Endothelial cell of umbilical vein (primary cell): ENCODE data around the gene NRCAM. TPM values are rescaled to one million over a fixed set of nuclear protein-coding genes. Genes with fewer than 3 reads are reported as not detected.

Experiments
- BruUV-seq: library from RNA; stranded (reverse); fragments of 400-500 nt; replicated peaks from 2 replicates; lab custom pipeline; 2021; lab: Mats Ljungman, UMichigan
- CTCF ChIA-PET: fragments of 300-600, 350-600 bp; sonication (Branson Sonifier 250); formaldehyde crosslinking; loops from one replicate; lab custom pipeline; 2021; ENCODE audit warnings: antibody characterized with exemption, inconsistent platforms; lab: Charles Lee
- POLR2A ChIA-PET: fragments of 300-600, 350-600 bp; sonication (Branson Sonifier 250); formaldehyde crosslinking; loops from one replicate; lab custom pipeline; 2021; ENCODE audit warnings: antibody characterized with exemption, inconsistent platforms; lab: Charles Lee
- DNase-seq: peaks from one replicate; pipeline ENCODE4 v3.0.0-alpha.2; 2011; ENCODE audit warnings: low read depth, low spot score
- FAIRE-seq: peaks from 2 replicates; lab custom pipeline; 2011; peaks lifted over from hg19 to GRCh38; lab: Jason Lieb, UNC
- H2AFZ ChIP-seq: 2 replicates; pipeline ENCODE4 v1.6.0; 2012; ENCODE audit warnings: low read depth, low read length, control low read depth, inconsistent platforms
- H3K27ac ChIP-seq: 2 replicates; pipeline ENCODE4 v1.5.1; 2011; ENCODE audit warnings: low read depth, mild to moderate bottlenecking, control low read depth, low read length, moderate library complexity; ENCODE audit not compliant: insufficient read depth
- H3K27me3 ChIP-seq, 2 experiments: 2 replicates each; pipeline versions ENCODE4 v1.6.0 to v1.6.1; 2011; ENCODE audit warnings: low read length in 2 of 2, mixed read lengths in 1 of 2; ENCODE audit not compliant: control insufficient read depth in 2 of 2, insufficient read depth in 2 of 2
- H3K36me3 ChIP-seq, 2 experiments: 2 replicates in 1 of 2; 3 replicates in 1 of 2; pipeline ENCODE4 v1.5.1; 2011; ENCODE audit warnings: low read length in 2 of 2, mild to moderate bottlenecking in 1 of 2, moderate library complexity in 1 of 2; ENCODE audit not compliant: control insufficient read depth in 2 of 2, insufficient read depth in 2 of 2; ENCODE audit errors: extremely low read depth in 1 of 2
- H3K4me1 ChIP-seq: 3 replicates; pipeline ENCODE4 v1.5.1; 2011; ENCODE audit warnings: mild to moderate bottlenecking, low read length; ENCODE audit not compliant: control insufficient read depth, insufficient read depth; ENCODE audit errors: extremely low read depth
- H3K4me2 ChIP-seq: 2 replicates; pipeline ENCODE4 v1.6.1; 2011; ENCODE audit warnings: low read length, control low read depth, mixed read lengths; ENCODE audit not compliant: insufficient read depth
- H3K4me3 ChIP-seq, 3 experiments: fragments of 200-600 bp in 1 of 3; sonication (generic), shearing (Covaris generic) in 1 of 3; replicated peaks in 1 of 3; 2 replicates each; pipeline ENCODE4 v1.5.1; 2011 to 2016; ENCODE audit warnings: control low read depth in 3 of 3, low read length in 3 of 3, mild to moderate bottlenecking in 2 of 3, inconsistent platforms in 1 of 3, low read depth in 1 of 3, moderate library complexity in 1 of 3; ENCODE audit not compliant: insufficient read depth in 1 of 3
- H3K79me2 ChIP-seq: 2 replicates; pipeline ENCODE4 v1.6.0; 2012; ENCODE audit warnings: low read length, inconsistent platforms; ENCODE audit not compliant: control insufficient read depth, insufficient read depth
- H3K9ac ChIP-seq: replicated peaks from 2 replicates; pipeline ENCODE3; 2011; ENCODE audit warnings: low read length, control low read depth; ENCODE audit not compliant: insufficient read depth; ENCODE audit errors: extremely low read depth
- H3K9me1 ChIP-seq: replicated peaks from 3 replicates; pipeline ENCODE4 v1.6.0; 2011; ENCODE audit warnings: mild to moderate bottlenecking, low read length; ENCODE audit not compliant: control insufficient read depth, insufficient read depth; ENCODE audit errors: extremely low read depth
- H3K9me3 ChIP-seq: replicated peaks from 2 replicates; pipeline ENCODE4 v1.5.1; 2012; ENCODE audit warnings: low read length, inconsistent platforms; ENCODE audit not compliant: control insufficient read depth, insufficient read depth
- H4K20me1 ChIP-seq: replicated peaks from 2 replicates; pipeline ENCODE3; 2011; ENCODE audit warnings: mild to moderate bottlenecking, low read length; ENCODE audit not compliant: control insufficient read depth, insufficient read depth; ENCODE audit errors: extremely low read depth
- CTCF ChIP-seq, 2 donors: IDR thresholded peaks; 1 replicate in 1 of 2; 2 replicates in 1 of 2; pipeline ENCODE4 v1.5.1; 2011; ENCODE audit warnings: low read length in 2 of 2, mild to moderate bottlenecking in 2 of 2, moderate library complexity in 2 of 2, control low read depth in 1 of 2, inconsistent platforms in 1 of 2, low read depth in 1 of 2; ENCODE audit not compliant: insufficient read depth in 1 of 2; ENCODE audit errors: extremely low read depth in 1 of 2
- EZH2 ChIP-seq: IDR thresholded peaks from 2 replicates; pipeline ENCODE4 v1.6.1; 2012; ENCODE audit warnings: borderline replicate concordance, low read depth, mild to moderate bottlenecking, moderate library complexity, low read length, inconsistent platforms; ENCODE audit not compliant: severe bottlenecking
- GATA2 ChIP-seq: IDR thresholded peaks from 2 replicates; pipeline ENCODE4 v1.7.0; 2011; ENCODE audit warnings: low read depth, mild to moderate bottlenecking, moderate library complexity, mixed read lengths, low read length; ENCODE audit not compliant: insufficient read length, insufficient read depth
- JUN ChIP-seq: IDR thresholded peaks from 2 replicates; pipeline ENCODE4 v1.6.1; 2011; ENCODE audit warnings: borderline replicate concordance, low read depth; ENCODE audit not compliant: insufficient read length, insufficient read depth
- MYC ChIP-seq: IDR thresholded peaks from one replicate; pipeline ENCODE4 v1.6.1; 2011; ENCODE audit warnings: mild to moderate bottlenecking, low read depth, low read length
- POLR2A ChIP-seq: IDR thresholded peaks from 2 replicates; pipeline ENCODE4 v1.6.1; 2012; ENCODE audit warnings: low read depth, mild to moderate bottlenecking, control low read depth, low read length
- POLR2AphosphoS5 ChIP-seq: IDR thresholded peaks from 2 replicates; pipeline ENCODE4 v1.6.1; 2012; ENCODE audit warnings: low read depth, mild to moderate bottlenecking, control low read depth, low read length, moderate library complexity; ENCODE audit not compliant: insufficient read depth
- dilution Hi-C: fragments of 300-500 bp; cut with MboI; formaldehyde crosslinking; loops from one replicate; pipeline ENCODE4 v1.15.0; 2019; ENCODE audit warnings: low sequenced_read_pairs; ENCODE audit not compliant: extremely low pct_ligation_motif_present
- intact Hi-C: fragments of 100-400 bp; cut with micrococcal nuclease; formaldehyde crosslinking; loops from one replicate; pipeline ENCODE4 v1.10.0; 2022
- polyA plus RNA-seq, 4 experiments: library from polyadenylated mRNA; depleted of rRNA in 3 of 4; stranded (reverse) in 3 of 4; unstranded in 1 of 4; fragments of >200 nt; gene quantifications; 2 replicates each; pipeline versions ENCODE4 v1.2.1 to v1.2.3, GENCODE V29; 2011 to 2012; ENCODE audit warnings: missing spikeins in 1 of 4
- total RNA-seq: library from RNA; stranded (reverse); gene quantifications from 2 replicates; pipeline ENCODE4 v1.2.3, GENCODE V29; 2021

The NRCAM gene
- total and polyA plus RNA-seq, 2 donors (not counting 3 experiments of a cell fraction or from before 2014, with no cell fraction given): 26.0 to 47.6 TPM

- H3K9me3 ChIP-seq: no peaks in the 10 kb centered on the region
- TF ChIP-seq EZH2 (no peak), CTCF (IDR thresholded peaks at IDR 0.05; ENCODE audit: extremely low read depth in 1 of 2, insufficient read depth in 1 of 2, low read depth in 1 of 2, low read length in 2 of 2) (no peak), GATA2 (no peak), POLR2AphosphoS5 (no peak), MYC (no peak), POLR2A (no peak), JUN (no peak)
- DNase-seq (no peak), FAIRE-seq (no peak)
- no TSS peak for BruUV-seq
- intact Hi-C loops: no loop called here
- no peak overlapping the region for H3K4me2 ChIP-seq
- H3K27ac ChIP-seq: no peak overlapping the region
- no peak overlapping the region for H3K4me3 ChIP-seq
- ChIA-PET POLR2A (interaction anchor here (0.7 kb wide), 1 partner anchor 22 kb away, joined by 3 read pairs; no protein-coding TSS in a partner anchor), CTCF (no interaction called here)
- H3K9ac ChIP-seq: no peak overlapping the region
- H3K9me1 ChIP-seq: no peaks in the 10 kb centered on the region
- no peaks in the 10 kb centered on the region for H4K20me1 ChIP-seq
- dilution Hi-C loops: no loop called here
- H2AFZ ChIP-seq: no peak overlapping the region
- H3K79me2 ChIP-seq: peaks cover 27% of the 10 kb centered on the region
- no peaks in the 10 kb centered on the region for H3K27me3 ChIP-seq
- H3K36me3 ChIP-seq: no peaks in the 10 kb centered on the region
- H3K4me1 ChIP-seq: no peaks in the 10 kb centered on the region
These were observed 126.0 kb downstream of the NRCAM start for GRCh38 chr7:108330227-108330626.
